GM12878 (cell line): ENCODE data around the gene AGBL4. TPM values are rescaled to one million over a fixed set of nuclear protein-coding genes. Genes with fewer than 3 reads are reported as not detected.

Experiments
- ATAC-seq: fragments of 200-7000 bp; cut with Tn5 transposase; 3 replicates; pipeline ENCODE4 v1.9.1; 2020; ENCODE audit warnings: mild to moderate bottlenecking, moderate library complexity
- BruUV-seq: library from RNA; stranded (reverse); fragments of 400-500 nt; replicated peaks from 2 replicates; lab custom pipeline; 2021; lab: Mats Ljungman, UMichigan
- CTCF ChIA-PET: fragments of 300-600 bp; sonication (Branson Sonifier 250); formaldehyde crosslinking; extraction: SDS; loops from one replicate; lab custom pipeline; 2021; ENCODE audit warnings: inconsistent platforms; lab: Yijun Ruan, JAX
- POLR2A ChIA-PET: fragments of 350-600 bp; formaldehyde crosslinking; extraction: SDS; loops from one replicate; lab custom pipeline; 2021; ENCODE audit warnings: inconsistent platforms; lab: Charles Lee
- RAD21 ChIA-PET: fragments of 300-600 bp; sonication (Branson Sonifier 250); formaldehyde crosslinking; loops from one replicate; lab custom pipeline; 2023; ENCODE audit warnings: antibody characterized with exemption; ENCODE audit not compliant: unreplicated experiment; lab: Charles Lee
- SMC1A ChIA-PET: fragments of 300-600 bp; sonication (Branson Sonifier 250); formaldehyde crosslinking; loops from one replicate; lab custom pipeline; 2023; ENCODE audit not compliant: unreplicated experiment, uncharacterized antibody; lab: Charles Lee
- DNase-seq: peaks from one replicate; pipeline ENCODE4 v3.0.0-alpha.2; 2011; ENCODE audit warnings: low read depth, low spot score
- FAIRE-seq: peaks from 3 replicates; lab custom pipeline; 2011; peaks lifted over from hg19 to GRCh38; lab: Jason Lieb, UNC
- H2AFZ ChIP-seq: 2 replicates; pipeline ENCODE4 v1.6.0; 2011; ENCODE audit warnings: low read depth, low read length, control low read depth; ENCODE audit not compliant: control insufficient read depth
- H3K27ac ChIP-seq: 2 replicates; pipeline ENCODE4 v1.5.1; 2011; ENCODE audit warnings: control low read depth; ENCODE audit not compliant: control insufficient read depth, insufficient read depth
- H3K27me3 ChIP-seq, 2 experiments: replicated peaks in 1 of 2; 2 replicates each; pipeline versions ENCODE4 v1.6.0 to v1.6.1; 2011; ENCODE audit warnings: low read length in 1 of 2; ENCODE audit not compliant: control insufficient read depth in 2 of 2, insufficient read depth in 2 of 2
- H3K36me3 ChIP-seq, 2 experiments: 2 replicates each; pipeline ENCODE4 v1.5.1; 2011; ENCODE audit warnings: low read length in 1 of 2; ENCODE audit not compliant: control insufficient read depth in 2 of 2, insufficient read depth in 2 of 2
- H3K4me1 ChIP-seq: 2 replicates; pipeline ENCODE4 v1.6.1; 2011; ENCODE audit warnings: mild to moderate bottlenecking, low read length, moderate library complexity, mixed read lengths; ENCODE audit not compliant: control insufficient read depth, insufficient read depth
- H3K4me2 ChIP-seq: 2 replicates; pipeline ENCODE4 v1.6.0; 2011; ENCODE audit warnings: control low read depth; ENCODE audit not compliant: control insufficient read depth, insufficient read depth
- H3K4me3 ChIP-seq: fragments of 200-600 bp; sonication (generic); 2 replicates; pipeline ENCODE4 v1.5.1; 2016
- H3K79me2 ChIP-seq: 2 replicates; pipeline ENCODE4 v1.6.0; 2011; ENCODE audit warnings: low read length; ENCODE audit not compliant: control insufficient read depth, insufficient read depth
- H3K9ac ChIP-seq: 2 replicates; pipeline ENCODE4 v1.8.0; 2011; ENCODE audit warnings: low read length, control low read depth, mixed read lengths; ENCODE audit not compliant: control insufficient read depth, insufficient read depth
- H3K9me3 ChIP-seq: replicated peaks from 3 replicates; pipeline ENCODE4 v1.5.1; 2011; ENCODE audit warnings: mild to moderate bottlenecking, low read length; ENCODE audit not compliant: control insufficient read depth, insufficient read depth
- H4K20me1 ChIP-seq: 2 replicates; pipeline ENCODE4 v1.6.0; 2011; ENCODE audit not compliant: control insufficient read depth, insufficient read depth
- EED ChIP-seq: sonication (generic); IDR thresholded peaks from 2 replicates; pipeline ENCODE4 v1.6.1; 2016; ENCODE audit warnings: antibody characterized with exemption, low read depth
- EZH2 ChIP-seq: IDR thresholded peaks from 2 replicates; pipeline ENCODE4 v1.6.1; 2012; ENCODE audit warnings: low read depth, mild to moderate bottlenecking, control low read depth, inconsistent platforms, low read length, borderline replicate concordance; ENCODE audit not compliant: control insufficient read depth
- FOXK2 ChIP-seq: fragments of 450-650 bp; IDR thresholded peaks from 2 replicates; pipeline ENCODE4 v1.6.1; 2017; ENCODE audit warnings: mild to moderate bottlenecking, moderate library complexity
- HSF1 ChIP-seq: fragments of 150-350 bp; IDR thresholded peaks from 2 replicates; pipeline ENCODE4 v1.6.1; 2014; ENCODE audit warnings: mild to moderate bottlenecking, low read depth, low read length
- IKZF2 ChIP-seq, 2 experiments: fragments of 450-650 bp; IDR thresholded peaks; 2 replicates each; pipeline ENCODE4 v1.6.1; 2017; ENCODE audit warnings: mild to moderate bottlenecking in 2 of 2, moderate library complexity in 2 of 2
- KDM1A ChIP-seq: fragments of 200-600 bp; sonication (generic); IDR thresholded peaks from 2 replicates; pipeline ENCODE4 v1.6.1; 2016; ENCODE audit warnings: borderline replicate concordance
- MLLT1 ChIP-seq: fragments of 450-650 bp; IDR thresholded peaks from 2 replicates; pipeline ENCODE4 v1.6.1; 2016; ENCODE audit warnings: mild to moderate bottlenecking
- POLR2AphosphoS2 ChIP-seq: IDR thresholded peaks from 2 replicates; pipeline ENCODE4 v1.6.1; 2011; ENCODE audit warnings: low read depth, mild to moderate bottlenecking, low read length, improper control_type of control experiment, moderate library complexity
- RCOR1 ChIP-seq: conservative IDR thresholded peaks from 2 replicates; pipeline ENCODE4 v1.6.1; 2012; ENCODE audit warnings: low read depth, low read length, improper control_type of control experiment
- RFX5 ChIP-seq: IDR thresholded peaks from 2 replicates; pipeline ENCODE4 v1.6.1; 2011; ENCODE audit warnings: low read depth, low read length, improper control_type of control experiment
- YY1 ChIP-seq: IDR thresholded peaks from 2 replicates; pipeline ENCODE4 v1.6.1; 2011; ENCODE audit warnings: low read depth, mild to moderate bottlenecking, low read length
- WGBS: methylation state at CpG from one replicate; pipeline ENCODE4 v1.1.6; 2016; ENCODE audit warnings: low lambda C conversion rate; ENCODE audit not compliant: insufficient replicate concordance, insufficient coverage; ENCODE audit errors: missing lambda C conversion rate; 5-methylcytosine and 5-hydroxymethylcytosine counted together
- in situ Hi-C: fragments of 300-500 bp; cut with MboI; formaldehyde crosslinking; loops from 9 replicates; pipeline ENCODE4 v1.14.3; 2018; ENCODE audit warnings: mixed read lengths
- intact Hi-C: fragments of 100-400 bp; cut with micrococcal nuclease; formaldehyde crosslinking; loops from one replicate; pipeline ENCODE4 v1.14.2; 2022; ENCODE audit not compliant: unreplicated experiment
- polyA plus RNA-seq, 11 experiments: library from polyadenylated mRNA; depleted of rRNA in 4 of 11; unstranded in 6 of 11; stranded (reverse) in 5 of 11; fragments of >200 nt; fragmentation: Nextera tagmentation in 4 of 11; fragmentation: Illumina TruSeq in 1 of 11; extraction: Ambion mirVana in 4 of 11; extraction: Trizol in 1 of 11; gene quantifications; 1 replicate in 1 of 11; 2 replicates in 10 of 11; pipeline versions ENCODE4 v1.2.1 to v1.2.3, GENCODE V29; 2011 to 2016; ENCODE audit warnings: inconsistent platforms in 2 of 11, missing spikeins in 2 of 11, low read depth in 1 of 11
- total RNA-seq, 4 experiments: library from RNA; depleted of rRNA in 3 of 4; stranded (reverse); fragments of >200 nt in 3 of 4; fragmentation: Illumina TruSeq in 1 of 4; extraction: Trizol in 1 of 4; gene quantifications; 2 replicates each; pipeline versions ENCODE4 v1.2.1 to v1.2.3, GENCODE V29; 2013 to 2021
- TF ChIP-seq, protein P1 (sequence below): IDR thresholded peaks from 2 replicates; pipeline ENCODE4 v1.6.1; 2011; ENCODE audit warnings: borderline replicate concordance, low read depth, mild to moderate bottlenecking, moderate library complexity, mixed read lengths, low read length; ENCODE audit not compliant: insufficient read depth; ENCODE audit errors: extremely low read length
- TF ChIP-seq, protein P2 (sequence below): fragments of 450-650 bp; formaldehyde crosslinking; IDR thresholded peaks from 2 replicates; pipeline ENCODE4 v1.4.0; 2022; ENCODE audit warnings: mild to moderate bottlenecking, moderate library complexity

The AGBL4 gene
- total and polyA plus RNA-seq, 10 of the 15 experiments (the other 5 are each of a cell fraction or from before 2014, with no cell fraction given) = 0.31 TPM; not detected in 9

GRCh38 chr1:49028396-49028795 is 995.4 kb downstream of the AGBL4 start:
- ChIA-PET CTCF (no interaction called here), SMC1A (no interaction called here), POLR2A (no interaction called here), RAD21 (no interaction called here)
- no peaks in the 10 kb centered on the region for H3K36me3 ChIP-seq
- in situ Hi-C loops (no loop called here), intact Hi-C loops (no loop called here)
- BruUV-seq = no TSS peak
- no peak for DNase-seq
- FAIRE-seq = no peak
- no peak overlapping the region for H3K4me3 ChIP-seq
- no peak overlapping the region for H2AFZ ChIP-seq
- TF ChIP-seq EZH2 = no peak
- no peak for TF ChIP-seq YY1
- TF ChIP-seq KDM1A = no peak
- no peak for TF ChIP-seq RFX5
- no peak for TF ChIP-seq HSF1
- TF ChIP-seq, protein P1, sequence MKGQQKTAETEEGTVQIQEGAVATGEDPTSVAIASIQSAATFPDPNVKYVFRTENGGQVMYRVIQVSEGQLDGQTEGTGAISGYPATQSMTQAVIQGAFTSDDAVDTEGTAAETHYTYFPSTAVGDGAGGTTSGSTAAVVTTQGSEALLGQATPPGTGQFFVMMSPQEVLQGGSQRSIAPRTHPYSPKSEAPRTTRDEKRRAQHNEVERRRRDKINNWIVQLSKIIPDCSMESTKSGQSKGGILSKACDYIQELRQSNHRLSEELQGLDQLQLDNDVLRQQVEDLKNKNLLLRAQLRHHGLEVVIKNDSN = no peak
- no peak for TF ChIP-seq RCOR1
- no peak for TF ChIP-seq IKZF2 (IDR thresholded peaks at IDR 0.05)
- no peak for TF ChIP-seq EED
- TF ChIP-seq, protein P2, sequence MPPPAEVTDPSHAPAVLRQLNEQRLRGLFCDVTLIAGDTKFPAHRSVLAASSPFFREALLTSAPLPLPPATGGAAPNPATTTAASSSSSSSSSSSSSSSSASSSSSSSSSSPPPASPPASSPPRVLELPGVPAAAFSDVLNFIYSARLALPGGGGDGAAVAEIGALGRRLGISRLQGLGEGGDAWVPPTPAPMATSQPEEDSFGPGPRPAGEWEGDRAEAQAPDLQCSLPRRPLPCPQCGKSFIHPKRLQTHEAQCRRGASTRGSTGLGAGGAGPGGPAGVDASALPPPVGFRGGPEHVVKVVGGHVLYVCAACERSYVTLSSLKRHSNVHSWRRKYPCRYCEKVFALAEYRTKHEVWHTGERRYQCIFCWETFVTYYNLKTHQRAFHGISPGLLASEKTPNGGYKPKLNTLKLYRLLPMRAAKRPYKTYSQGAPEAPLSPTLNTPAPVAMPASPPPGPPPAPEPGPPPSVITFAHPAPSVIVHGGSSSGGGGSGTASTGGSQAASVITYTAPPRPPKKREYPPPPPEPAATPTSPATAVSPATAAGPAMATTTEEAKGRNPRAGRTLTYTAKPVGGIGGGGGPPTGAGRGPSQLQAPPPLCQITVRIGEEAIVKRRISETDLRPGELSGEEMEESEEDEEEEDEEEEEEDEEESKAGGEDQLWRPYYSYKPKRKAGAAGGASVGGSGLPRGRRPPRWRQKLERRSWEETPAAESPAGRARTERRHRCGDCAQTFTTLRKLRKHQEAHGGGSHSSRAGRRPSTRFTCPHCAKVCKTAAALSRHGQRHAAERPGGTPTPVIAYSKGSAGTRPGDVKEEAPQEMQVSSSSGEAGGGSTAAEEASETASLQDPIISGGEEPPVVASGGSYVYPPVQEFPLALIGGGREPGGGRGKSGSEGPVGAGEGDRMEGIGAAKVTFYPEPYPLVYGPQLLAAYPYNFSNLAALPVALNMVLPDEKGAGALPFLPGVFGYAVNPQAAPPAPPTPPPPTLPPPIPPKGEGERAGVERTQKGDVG (CRISPR knock-in tag) = no peak
- no peak for TF ChIP-seq POLR2AphosphoS2
- no peak for TF ChIP-seq FOXK2
- TF ChIP-seq MLLT1 = no peak
- H3K27ac ChIP-seq = no peak overlapping the region
- H3K9me3 ChIP-seq = no peaks in the 10 kb centered on the region
- no peaks in the 10 kb centered on the region for H3K4me1 ChIP-seq
- no peaks in the 10 kb centered on the region for H3K79me2 ChIP-seq
- no peaks in the 10 kb centered on the region for H3K27me3 ChIP-seq
- H3K9ac ChIP-seq = no peak overlapping the region
- no peak overlapping the region for H3K4me2 ChIP-seq
- no peaks in the 10 kb centered on the region for H4K20me1 ChIP-seq
- 0% methylated on average over 1 of the region's 1 CpG for whole genome bisulfite sequencing
- no peak for ATAC-seq
